ENCODE data around the gene SMG6. TPM values are rescaled to one million over a fixed set of nuclear protein-coding genes. Genes with fewer than 3 reads are reported as not detected.

SMG6 gene
- 8.5 and 19.9 TPM in 2 replicates for total RNA-seq
- polyA plus RNA-seq = 11.9 and 12.1 TPM in 2 replicates

GRCh38 chr17:2303204-2304188 lies at the start of gene SMG6, which contains the start of gene SRR:
SMG6 (minus strand) TSS chr17:2303785; CDS start chr17:2303720, 65 bp downstream.
SRR (plus strand) TSS chr17:2303950; CDS start chr17:2315561, 11,611 bp downstream.
- Histone ChIP-seq H3K27ac (peak within 1 kb of the TSS; percentile 96), H4K20me1 (ENCODE audit: insufficient read depth, poor library complexity, severe bottlenecking) (peaks cover 3% of the 10 kb centered on the region), H3K9me2 (replicated peaks; ENCODE audit: insufficient read depth) (no peaks in the 10 kb centered on the region), H3K9me3 (ENCODE audit: low read depth) (no peaks in the 10 kb centered on the region), H3K79me2 (peaks cover 50% of the 10 kb centered on the region), H3K4me3 (peak within 1 kb of the TSS; percentile 53), H3K4me2 (peak within 1 kb of the TSS; percentile 91), H3K27me3 (no peaks in the 10 kb centered on the region), H3K4me1 (ENCODE audit: insufficient read depth) (no peaks in the 10 kb centered on the region), H3K36me3 (replicated peaks; ENCODE audit: insufficient read depth, low read depth) (no peaks in the 10 kb centered on the region), H2AFZ (peak within 1 kb of the TSS; percentile 88)
- peak; percentile 96 for DNase-seq (ENCODE audit: low spot score)
- under 1% methylated on average over 37 of the region's 108 CpGs for WGBS (ENCODE audit: low lambda C conversion rate, missing lambda C conversion rate)
- TF ChIP-seq EZH2 (IDR thresholded peaks at IDR 0.05; ENCODE audit: borderline replicate concordance) = no peak
- no peak for TF ChIP-seq EZH2phosphoT487 (IDR thresholded peaks at IDR 0.05; ENCODE audit: low read depth, severe bottlenecking, unreplicated experiment)
- no peak for TF ChIP-seq CTCF (IDR thresholded peaks at IDR 0.05; ENCODE audit: poor library complexity)

DNA sequence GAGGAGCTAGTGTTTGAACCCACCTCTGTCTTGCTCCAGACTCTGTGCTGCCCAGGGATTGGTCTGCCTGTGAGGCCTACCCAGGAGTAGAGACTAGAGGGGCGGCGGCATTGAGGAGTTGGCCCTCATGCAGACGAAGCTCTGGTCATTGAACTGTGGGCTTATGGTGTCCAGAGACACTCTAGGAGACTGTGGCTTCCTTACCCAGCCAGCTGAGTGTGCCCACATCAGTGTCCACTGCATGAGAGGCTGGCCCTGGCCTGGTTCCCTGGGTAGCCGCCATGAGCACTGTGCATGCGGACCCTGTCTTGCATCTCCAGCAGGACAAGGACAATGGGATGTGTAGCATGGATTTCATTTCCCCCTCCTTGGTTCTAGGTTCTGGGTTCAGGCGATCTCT lies 47.7 kb upstream of the SMG6 start:
- H3K9me2 ChIP-seq (replicated peaks; ENCODE audit: insufficient read depth) = no peaks in the 10 kb centered on the region
- H2AFZ ChIP-seq = no peak overlapping the region
- no peak for TF ChIP-seq CTCF (IDR thresholded peaks at IDR 0.05; ENCODE audit: poor library complexity)
- no peak for TF ChIP-seq EZH2phosphoT487 (IDR thresholded peaks at IDR 0.05; ENCODE audit: low read depth, severe bottlenecking, unreplicated experiment)
- TF ChIP-seq EZH2 (IDR thresholded peaks at IDR 0.05; ENCODE audit: borderline replicate concordance) = no peak
- H3K4me3 ChIP-seq = no peak overlapping the region
- H3K79me2 ChIP-seq = no peaks in the 10 kb centered on the region
- no peaks in the 10 kb centered on the region for H3K36me3 ChIP-seq (replicated peaks; ENCODE audit: insufficient read depth, low read depth)
- H4K20me1 ChIP-seq (ENCODE audit: insufficient read depth, poor library complexity, severe bottlenecking) = no peaks in the 10 kb centered on the region
- no peak overlapping the region for H3K27ac ChIP-seq
- DNase-seq (ENCODE audit: low spot score) = no peak
- no peaks in the 10 kb centered on the region for H3K9me3 ChIP-seq (ENCODE audit: low read depth)
- no peaks in the 10 kb centered on the region for H3K27me3 ChIP-seq
- no peak overlapping the region for H3K4me2 ChIP-seq
- H3K4me1 ChIP-seq (ENCODE audit: insufficient read depth) = peaks cover 14% of the 10 kb centered on the region
- 99% methylated on average over 6 of the region's 6 CpGs for WGBS (ENCODE audit: low lambda C conversion rate, missing lambda C conversion rate)

- peak overlapping the region; percentile 36 for H3K4me2 ChIP-seq
These were observed 44.5 kb upstream of the SMG6 start for GRCh38 chr17:2347805-2348685.

More at GRCh38 chr17:2347805-2348685, 44.5 kb upstream of the SMG6 start:
- no peaks in the 10 kb centered on the region for H3K27me3 ChIP-seq
- peaks cover 14% of the 10 kb centered on the region for H3K4me1 ChIP-seq (ENCODE audit: insufficient read depth)
- H3K9me2 ChIP-seq (replicated peaks; ENCODE audit: insufficient read depth) = no peaks in the 10 kb centered on the region
- no peak overlapping the region for H3K4me3 ChIP-seq
- DNase-seq (ENCODE audit: low spot score) = peak; percentile 85
- H3K36me3 ChIP-seq (replicated peaks; ENCODE audit: insufficient read depth, low read depth) = no peaks in the 10 kb centered on the region
- H3K9me3 ChIP-seq (ENCODE audit: low read depth) = no peaks in the 10 kb centered on the region
- 42% methylated on average over 11 of the region's 11 CpGs for WGBS (ENCODE audit: low lambda C conversion rate, missing lambda C conversion rate)
- H4K20me1 ChIP-seq (ENCODE audit: insufficient read depth, poor library complexity, severe bottlenecking) = no peaks in the 10 kb centered on the region
- peak overlapping the region; percentile 55 for H3K27ac ChIP-seq
- TF ChIP-seq EZH2phosphoT487 (IDR thresholded peaks at IDR 0.05; ENCODE audit: low read depth, severe bottlenecking, unreplicated experiment) (no peak), EZH2 (IDR thresholded peaks at IDR 0.05; ENCODE audit: borderline replicate concordance) (no peak), CTCF (IDR thresholded peaks at IDR 0.05; ENCODE audit: poor library complexity) (no peak)
- no peaks in the 10 kb centered on the region for H3K79me2 ChIP-seq
- H2AFZ ChIP-seq = no peak overlapping the region

Measured in hepatocyte (in vitro differentiated cells).